MCF 10A (cell line): ENCODE measurements around the gene NAXE. TPM values are rescaled to one million over a fixed set of nuclear protein-coding genes. Genes with fewer than 3 reads are reported as not detected.
A peak's percentile ranks its signal among the peaks of the same experiment; 100 is the strongest.

Experiments
- BruUV-seq: library from RNA; stranded (reverse); fragments of 400-500 nt; replicated peaks from 2 replicates; lab custom pipeline; 2021; lab: Mats Ljungman, UMichigan
- CTCF ChIA-PET: fragments of 300-600 bp; sonication (Branson Sonifier 250); formaldehyde crosslinking; extraction: SDS; loops from one replicate; lab custom pipeline; 2021; ENCODE audit warnings: antibody characterized with exemption, inconsistent platforms; lab: Yijun Ruan, JAX
- POLR2A ChIA-PET: fragments of 300-600, 350-650 bp; sonication (Branson Sonifier 250); formaldehyde crosslinking; extraction: SDS; loops from one replicate; lab custom pipeline; 2020; ENCODE audit warnings: antibody characterized with exemption, inconsistent platforms; lab: Yijun Ruan, JAX
- DNase-seq: peaks from one replicate; pipeline ENCODE4 v3.0.0-alpha.2; 2018; ENCODE audit not compliant: unreplicated experiment
- H3K27ac Mint-ChIP-seq: one replicate; pipeline ENCODE4 v1.8.0; 2022; ENCODE audit warnings: mild to moderate bottlenecking, low read depth, mixed read lengths; ENCODE audit not compliant: unreplicated experiment
- H3K27me3 Mint-ChIP-seq: one replicate; pipeline ENCODE4 v1.8.0; 2022; ENCODE audit warnings: mixed read lengths; ENCODE audit not compliant: insufficient read depth, unreplicated experiment
- H3K36me3 Mint-ChIP-seq: one replicate; pipeline ENCODE4 v1.8.0; 2022; ENCODE audit warnings: mild to moderate bottlenecking, moderate library complexity, mixed read lengths; ENCODE audit not compliant: insufficient read depth, unreplicated experiment
- H3K4me1 Mint-ChIP-seq: one replicate; pipeline ENCODE4 v1.8.0; 2022; ENCODE audit warnings: mixed read lengths; ENCODE audit not compliant: insufficient read depth, unreplicated experiment
- H3K4me3 Mint-ChIP-seq: one replicate; pipeline ENCODE4 v1.8.0; 2022; ENCODE audit warnings: mild to moderate bottlenecking, moderate library complexity, mixed read lengths; ENCODE audit not compliant: unreplicated experiment
- H3K9me3 Mint-ChIP-seq: one replicate; pipeline ENCODE4 v1.8.0; 2022; ENCODE audit warnings: mixed read lengths; ENCODE audit not compliant: unreplicated experiment
- CTCF ChIP-seq: fragments of 200-600 bp; IDR thresholded peaks from one replicate; pipeline ENCODE4 v1.8.0; 2022; ENCODE audit warnings: antibody characterized with exemption, mild to moderate bottlenecking; ENCODE audit not compliant: unreplicated experiment
- intact Hi-C: fragments of 100-400 bp; cut with micrococcal nuclease; formaldehyde crosslinking; loops from 2 replicates; pipeline ENCODE4 v1.14.1; 2022
- total RNA-seq: library from RNA; stranded (reverse); gene quantifications from 2 replicates; pipeline ENCODE4 v1.2.3, GENCODE V29; 2022

NAXE gene
- total RNA-seq, 1 experiment from 2014 or later: 155 TPM

GRCh38 chr1:156619582-156619955, 28.0 kb downstream of the NAXE start:
- POLR2A ChIA-PET: interaction anchor here (0.9 to 1.5 kb wide), 3 partner anchors 24 to 37 kb away, joined by 3 to 5 read pairs (median 3); no protein-coding TSS in a partner anchor
- DNase-seq: no peak
- no peak for TF ChIP-seq CTCF
- no peak overlapping the region for H3K27ac Mint-ChIP-seq
- intact Hi-C loops: no loop called here
- no peaks in the 10 kb centered on the region for H3K9me3 Mint-ChIP-seq
- no peaks in the 10 kb centered on the region for H3K36me3 Mint-ChIP-seq
- H3K4me3 Mint-ChIP-seq: no peak overlapping the region
- no TSS peak for BruUV-seq
- peaks cover 15% of the 10 kb centered on the region for H3K4me1 Mint-ChIP-seq
- peaks cover 59% of the 10 kb centered on the region for H3K27me3 Mint-ChIP-seq
- CTCF ChIA-PET: interaction anchor here (0.7 to 20.9 kb wide), 25 partner anchors 8 to 450 kb away, joined by 3 to 396 read pairs (median 4); partner anchors contain the start of gene CRABP2

- no peaks in the 10 kb centered on the region for H3K9me3 Mint-ChIP-seq
- TF ChIP-seq CTCF: no peak
- peaks cover 12% of the 10 kb centered on the region for H3K4me1 Mint-ChIP-seq
- no TSS peak for BruUV-seq
- H3K27ac Mint-ChIP-seq: no peak overlapping the region
- ChIA-PET CTCF (interaction anchor here (0.5 to 20.9 kb wide), 13 partner anchors 9 to 268 kb away, joined by 3 to 396 read pairs (median 7); partner anchors contain the start of genes INSRR and NES), POLR2A (no interaction called here)
- peaks cover 78% of the 10 kb centered on the region for H3K27me3 Mint-ChIP-seq
- intact Hi-C loops: no loop called here
- H3K4me3 Mint-ChIP-seq: peak overlapping the region; percentile 5
- no peak for DNase-seq
- no peaks in the 10 kb centered on the region for H3K36me3 Mint-ChIP-seq
These were observed 31.2 kb downstream of the NAXE start for GRCh38 chr1:156622581-156623297.

GRCh38 chr1:156623946-156624813, 32.6 kb downstream of the NAXE start:
- peak; percentile 64 for TF ChIP-seq CTCF
- no peak overlapping the region for H3K27ac Mint-ChIP-seq
- H3K4me1 Mint-ChIP-seq: peaks cover 12% of the 10 kb centered on the region
- H3K9me3 Mint-ChIP-seq: no peaks in the 10 kb centered on the region
- H3K36me3 Mint-ChIP-seq: no peaks in the 10 kb centered on the region
- intact Hi-C loops: no loop called here
- H3K27me3 Mint-ChIP-seq: peaks cover 72% of the 10 kb centered on the region
- BruUV-seq: no TSS peak
- DNase-seq: peak; percentile 55
- peak overlapping the region; percentile 56 for H3K4me3 Mint-ChIP-seq
- ChIA-PET CTCF (interaction anchor here (0.5 to 20.9 kb wide), 33 partner anchors 11 to 267 kb away, joined by 3 to 396 read pairs (median 5); partner anchors contain the start of genes METTL25B and NES), POLR2A (interaction anchor here (0.5 to 1.2 kb wide), 6 partner anchors 14 to 197 kb away, joined by 3 to 4 read pairs (median 3); no protein-coding TSS in a partner anchor)
